ENCODE data around the gene KLB.
"Not testable (repeated sequence)": the region's sequence is repeated elsewhere in the genome, so short reads cannot be mapped to it uniquely, and the experiment has no call there.

- not testable (repeated sequence) for TF ChIP-seq EP300, CTCF, POLR2A, POLR2AphosphoS5 (IDR thresholded peaks at IDR 0.05)
Observed at GRCh38 chr4:39401640-39402039, 5.1 kb upstream of the KLB start.

Data from sigmoid colon (tissue), 4 donors.